Measurements from ENCODE around the gene SHTN1.

Gene SHTN1

GRCh38 chr10:116968331-116968730 is 36.7 kb downstream of the SHTN1 start:
- no peak overlapping the region for H3K27ac ChIP-seq
- no peak for TF ChIP-seq CTCF (IDR thresholded peaks at IDR 0.05)
- intact Hi-C loops (cut with DNase I; ENCODE audit: low total_unique reads) = no loop called here
- H3K9me3 ChIP-seq = no peaks in the 10 kb centered on the region
- H3K4me3 ChIP-seq = no peak overlapping the region
- DNase-seq = no peak
- no peaks in the 10 kb centered on the region for H3K4me1 ChIP-seq
- H3K27me3 ChIP-seq = no peaks in the 10 kb centered on the region
- H3K36me3 ChIP-seq = peaks cover 0 to 23% (median 0%) of the 10 kb centered on the region in 3 donors

DNA sequence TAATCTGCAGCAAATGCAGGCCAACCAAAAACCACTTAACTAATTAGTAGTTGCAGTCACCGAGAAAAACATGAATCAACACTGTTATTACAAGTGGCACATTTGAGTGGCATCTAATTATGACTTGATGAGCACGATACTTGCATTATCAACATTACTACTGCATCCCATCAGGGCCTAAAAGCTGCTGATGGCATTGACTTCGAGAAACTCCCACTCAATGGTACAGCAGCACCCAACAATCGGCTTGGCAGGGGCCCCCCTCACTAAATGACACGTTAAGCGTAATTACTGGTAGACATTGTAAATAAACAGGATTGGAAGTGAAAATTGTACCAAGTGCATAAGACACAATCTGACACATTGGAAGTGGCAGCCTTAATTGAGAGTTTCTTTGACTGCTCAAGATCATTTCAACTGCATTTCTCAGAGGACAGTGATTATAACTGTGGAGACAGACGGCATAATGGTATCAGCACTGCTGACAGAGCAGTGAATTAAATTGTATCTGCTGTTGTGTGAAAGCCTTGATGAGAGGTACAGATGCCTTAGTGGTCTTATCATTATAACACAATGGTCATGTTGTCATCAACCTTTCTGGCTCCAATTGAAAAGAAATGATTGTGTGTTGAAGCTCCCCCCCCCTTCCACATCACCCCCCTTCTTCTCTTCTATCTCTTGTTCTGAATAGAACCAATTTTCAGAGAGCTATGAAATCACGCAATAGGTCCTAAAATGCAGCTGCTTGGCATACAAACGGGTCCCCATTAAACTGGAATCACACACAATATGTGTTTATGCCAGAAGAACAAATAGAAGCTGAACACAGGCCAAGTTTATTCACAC is 43.4 kb downstream of the SHTN1 start:
- TF ChIP-seq CTCF (IDR thresholded peaks at IDR 0.05) = no peak
- Histone ChIP-seq H3K4me3 (no peak overlapping the region), H3K36me3 (peaks cover 0 to 13% (median 0%) of the 10 kb centered on the region in 3 donors), H3K27ac (no peak overlapping the region), H3K4me1 (no peaks in the 10 kb centered on the region), H3K9me3 (no peaks in the 10 kb centered on the region), H3K27me3 (no peaks in the 10 kb centered on the region)
- no peak for DNase-seq
- intact Hi-C loops (cut with DNase I; ENCODE audit: low total_unique reads) = no loop called here

- no peaks in the 10 kb centered on the region for H3K9me3 ChIP-seq
- H3K4me1 ChIP-seq = no peaks in the 10 kb centered on the region
- DNase-seq = no peak
- H3K4me3 ChIP-seq = no peak overlapping the region
- H3K36me3 ChIP-seq = peaks cover 0 to 4% (median 0%) of the 10 kb centered on the region in 3 donors
- H3K27ac ChIP-seq = no peak overlapping the region
- intact Hi-C loops (cut with DNase I; ENCODE audit: low total_unique reads) = no loop called here
- no peaks in the 10 kb centered on the region for H3K27me3 ChIP-seq
- no peak for TF ChIP-seq CTCF (IDR thresholded peaks at IDR 0.05)
Observed at GRCh38 chr10:116960066-116960776, 44.8 kb downstream of the SHTN1 start.

DNA sequence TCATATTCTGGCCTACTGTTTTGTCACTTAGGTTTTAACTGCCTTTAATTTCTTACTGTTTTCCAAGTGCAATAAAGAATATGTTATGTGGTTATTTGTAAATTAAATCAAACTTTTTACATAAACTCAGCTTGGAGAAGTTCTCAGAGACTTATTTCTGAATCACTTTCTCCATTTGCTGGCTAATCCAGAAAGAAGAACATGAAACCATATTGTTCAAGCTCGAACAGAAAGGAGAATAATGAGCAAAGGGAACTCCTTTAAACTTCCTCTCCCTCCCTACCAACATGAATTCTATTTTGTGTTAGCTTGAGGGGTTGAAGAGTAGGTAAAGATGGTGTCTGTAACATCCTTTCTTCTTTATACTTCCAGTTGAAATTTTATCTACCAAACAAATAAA is 52.3 kb downstream of the SHTN1 start:
- no peak overlapping the region for H3K4me3 ChIP-seq
- H3K36me3 ChIP-seq = peaks cover 0 to 22% (median 0%) of the 10 kb centered on the region in 3 donors
- no peaks in the 10 kb centered on the region for H3K27me3 ChIP-seq
- peaks cover 0 to 4% (median 0%) of the 10 kb centered on the region in 4 donors for H3K4me1 ChIP-seq
- H3K9me3 ChIP-seq = no peaks in the 10 kb centered on the region
- no peak for TF ChIP-seq CTCF (IDR thresholded peaks at IDR 0.05)
- intact Hi-C loops (cut with DNase I; ENCODE audit: low total_unique reads) = no loop called here
- DNase-seq = no peak
- H3K27ac ChIP-seq = no peak overlapping the region

GRCh38 chr10:116948530-116948870 is 56.5 kb downstream of the SHTN1 start:
- H3K27ac ChIP-seq = no peak overlapping the region
- H3K4me3 ChIP-seq = no peak overlapping the region
- intact Hi-C loops (cut with DNase I; ENCODE audit: low total_unique reads) = no loop called here
- DNase-seq = no peak
- peaks cover 0 to 9% (median 0%) of the 10 kb centered on the region in 4 donors for H3K4me1 ChIP-seq
- no peaks in the 10 kb centered on the region for H3K9me3 ChIP-seq
- H3K36me3 ChIP-seq = peaks cover 0 to 17% (median 0%) of the 10 kb centered on the region in 3 donors
- no peaks in the 10 kb centered on the region for H3K27me3 ChIP-seq
- TF ChIP-seq CTCF (IDR thresholded peaks at IDR 0.05) = no peak

All from tibial artery (tissue), 4 donors.